HG03280 (cell line): ENCODE results near the gene CTCFL.

Source experiments
- ATAC-seq: cut with Tn5 transposase; IDR thresholded peaks from one replicate; pipeline ENCODE4 v1.9.1; 2021; ENCODE audit warnings: mild to moderate bottlenecking, moderate library complexity; ENCODE audit not compliant: unreplicated experiment

Gene CTCFL, protein sequence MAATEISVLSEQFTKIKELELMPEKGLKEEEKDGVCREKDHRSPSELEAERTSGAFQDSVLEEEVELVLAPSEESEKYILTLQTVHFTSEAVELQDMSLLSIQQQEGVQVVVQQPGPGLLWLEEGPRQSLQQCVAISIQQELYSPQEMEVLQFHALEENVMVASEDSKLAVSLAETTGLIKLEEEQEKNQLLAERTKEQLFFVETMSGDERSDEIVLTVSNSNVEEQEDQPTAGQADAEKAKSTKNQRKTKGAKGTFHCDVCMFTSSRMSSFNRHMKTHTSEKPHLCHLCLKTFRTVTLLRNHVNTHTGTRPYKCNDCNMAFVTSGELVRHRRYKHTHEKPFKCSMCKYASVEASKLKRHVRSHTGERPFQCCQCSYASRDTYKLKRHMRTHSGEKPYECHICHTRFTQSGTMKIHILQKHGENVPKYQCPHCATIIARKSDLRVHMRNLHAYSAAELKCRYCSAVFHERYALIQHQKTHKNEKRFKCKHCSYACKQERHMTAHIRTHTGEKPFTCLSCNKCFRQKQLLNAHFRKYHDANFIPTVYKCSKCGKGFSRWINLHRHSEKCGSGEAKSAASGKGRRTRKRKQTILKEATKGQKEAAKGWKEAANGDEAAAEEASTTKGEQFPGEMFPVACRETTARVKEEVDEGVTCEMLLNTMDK

DNA sequence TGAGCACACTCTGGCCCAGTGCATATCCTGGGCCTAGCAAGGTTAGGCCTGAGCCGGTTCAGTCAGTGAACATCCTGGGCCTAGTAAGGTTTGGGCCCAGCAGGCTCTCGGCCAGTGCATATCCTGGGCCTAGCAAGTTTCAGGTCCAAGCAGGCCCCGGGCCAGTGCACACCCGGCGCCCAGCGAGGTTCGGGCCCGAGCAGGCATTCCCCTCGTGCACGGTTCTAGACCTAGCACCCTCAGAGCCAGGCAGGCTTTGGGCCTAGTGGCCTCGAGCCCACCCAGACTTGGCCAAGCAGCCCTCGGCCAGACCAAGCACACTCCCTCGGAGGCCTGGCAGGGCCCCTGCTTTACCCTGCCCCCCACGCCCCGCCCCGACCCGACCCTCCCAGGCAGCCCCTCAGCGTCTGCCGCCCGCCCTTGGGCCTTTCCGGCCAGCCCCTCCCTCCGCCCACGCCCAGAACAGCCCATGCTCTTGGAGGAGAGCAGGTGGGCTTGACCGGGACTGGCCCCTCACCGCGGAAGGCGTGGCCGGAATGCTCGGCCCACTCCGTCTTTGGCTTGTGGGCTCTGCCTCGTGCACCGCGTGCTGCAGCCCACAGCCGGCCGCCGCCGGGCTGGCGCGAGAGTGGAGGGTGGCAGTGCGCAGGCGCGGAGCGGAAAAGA, at the start of gene CTCFL:
Gene CTCFL (minus strand): TSS at position 630 of the 666 bp plus-strand sequence. CDS start 935 bp downstream, outside the sequence.
- no peak for ATAC-seq

DNA sequence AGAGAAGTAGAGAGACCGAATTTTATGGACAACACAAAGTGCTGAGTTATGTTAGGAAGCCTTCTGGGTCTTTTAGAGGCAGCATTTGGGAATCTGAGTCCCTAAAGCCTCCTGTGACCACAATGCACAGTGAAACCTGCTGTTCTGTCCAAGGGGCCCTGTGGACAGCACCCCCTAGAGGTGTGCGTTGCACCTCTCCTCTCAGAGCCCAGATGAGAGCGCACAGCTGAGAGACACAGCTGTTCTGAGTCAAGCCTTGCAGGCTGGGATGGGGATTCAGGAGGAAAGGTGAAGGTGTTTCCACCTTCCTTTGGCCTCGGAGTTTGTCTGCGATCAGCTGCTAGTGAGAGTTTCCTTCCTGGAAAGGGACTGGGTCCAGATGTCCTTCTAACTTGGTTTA, 49.0 kb upstream of the CTCFL start:
- ATAC-seq, result no peak

DNA sequence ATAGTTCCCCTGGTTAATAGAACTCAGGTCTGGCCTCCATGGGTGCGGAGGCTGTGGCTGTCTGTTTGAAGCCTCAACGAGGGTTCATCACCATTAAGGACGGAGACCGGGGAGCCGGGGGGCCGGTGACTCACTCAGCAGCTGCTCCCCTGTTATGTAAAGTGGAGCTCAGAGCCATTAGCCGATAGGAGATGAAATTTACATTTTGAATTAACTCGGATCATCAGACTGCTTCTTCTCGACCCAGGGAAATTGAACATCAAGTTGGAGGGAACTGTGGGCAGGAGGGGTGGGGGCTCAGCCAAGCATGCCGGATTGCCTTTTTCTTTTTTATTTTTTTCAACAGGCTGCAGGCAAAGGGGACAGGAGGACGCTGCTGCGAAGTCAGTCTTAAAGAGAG, 48.3 kb upstream of the CTCFL start:
- no peak for ATAC-seq

DNA sequence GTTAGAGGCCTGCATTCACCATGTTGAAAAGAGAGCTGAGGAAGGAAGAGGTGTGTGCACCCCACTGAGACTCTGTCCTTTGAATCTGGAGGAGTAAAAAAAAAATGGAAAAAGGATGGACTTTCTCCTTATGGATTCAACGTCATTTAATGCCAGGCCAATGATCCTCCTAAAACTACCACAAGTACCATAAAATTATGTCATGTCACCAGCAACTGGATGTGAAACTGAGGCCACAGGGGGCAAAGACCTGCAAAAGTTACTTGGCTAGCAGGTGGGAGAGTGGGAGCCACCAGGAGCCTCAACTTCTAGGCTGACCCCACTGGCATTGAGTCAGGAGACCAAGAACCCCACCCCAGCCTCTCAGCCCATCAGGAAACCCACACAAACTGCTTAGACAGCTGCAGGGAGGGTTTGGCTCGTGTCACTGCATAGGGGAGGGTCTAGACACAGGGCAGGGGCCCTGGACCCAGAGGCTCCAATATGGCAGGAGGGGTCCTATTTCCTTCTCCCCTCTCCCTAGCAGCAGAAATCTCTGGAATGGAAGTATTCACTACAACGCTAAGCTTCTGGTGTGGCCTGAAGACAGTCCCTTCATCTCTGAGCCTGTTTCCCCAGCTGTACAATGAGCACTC, 47.0 kb upstream of the CTCFL start:
- no peak for ATAC-seq

DNA sequence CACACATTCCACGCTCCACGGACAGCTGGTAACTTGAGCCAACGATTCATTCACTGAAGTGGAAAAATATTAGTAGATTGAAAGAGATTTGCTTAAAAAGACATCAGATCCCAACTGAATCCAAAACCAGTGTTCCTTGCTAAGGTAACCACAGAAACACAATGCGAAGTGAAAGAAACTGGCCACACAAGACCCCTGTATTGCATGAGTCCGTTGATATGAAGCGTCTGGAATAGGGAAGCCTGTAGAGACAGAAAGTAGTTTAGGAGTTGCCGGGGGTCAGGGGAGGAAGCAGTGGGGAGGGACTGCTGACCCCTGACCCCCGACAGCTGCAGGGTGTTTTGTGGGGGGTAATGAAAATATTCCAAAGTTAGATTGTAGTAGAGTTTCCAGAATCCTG, 46.0 kb upstream of the CTCFL start:
- no peak for ATAC-seq

DNA sequence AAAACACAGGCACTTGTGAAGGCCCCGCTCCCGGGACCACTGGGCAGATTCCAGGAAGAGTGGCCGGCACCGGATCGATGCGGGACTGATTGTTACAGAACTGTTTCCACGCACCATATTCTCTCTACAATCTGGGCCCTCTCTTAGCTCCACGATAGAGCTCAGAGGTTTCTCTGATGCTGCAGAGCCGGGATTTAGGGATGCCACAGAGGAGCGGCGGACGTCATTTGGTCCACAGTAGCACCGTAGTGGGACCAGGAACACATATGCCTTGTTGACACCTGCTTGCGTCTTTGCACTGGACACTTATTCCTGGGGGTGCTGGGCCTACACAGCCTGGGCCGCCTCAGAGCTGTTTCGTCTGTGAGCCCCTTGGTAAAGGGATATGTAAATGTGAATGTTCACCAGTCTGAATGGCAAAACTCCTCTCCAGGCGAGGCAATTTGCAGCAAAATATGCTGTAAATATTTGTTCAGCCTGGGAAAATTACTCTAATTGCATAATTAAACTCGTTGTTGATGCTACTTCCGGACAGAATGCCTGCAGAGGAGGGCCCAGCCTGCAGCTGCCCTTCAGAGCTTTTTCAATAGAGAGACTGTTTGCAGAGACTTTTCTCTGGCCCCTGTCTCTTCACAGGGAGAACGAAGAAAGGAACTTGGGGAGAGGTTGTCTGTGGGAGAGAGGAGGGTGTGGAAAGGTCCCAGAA, 45.4 kb upstream of the CTCFL start:
- no peak for ATAC-seq

DNA sequence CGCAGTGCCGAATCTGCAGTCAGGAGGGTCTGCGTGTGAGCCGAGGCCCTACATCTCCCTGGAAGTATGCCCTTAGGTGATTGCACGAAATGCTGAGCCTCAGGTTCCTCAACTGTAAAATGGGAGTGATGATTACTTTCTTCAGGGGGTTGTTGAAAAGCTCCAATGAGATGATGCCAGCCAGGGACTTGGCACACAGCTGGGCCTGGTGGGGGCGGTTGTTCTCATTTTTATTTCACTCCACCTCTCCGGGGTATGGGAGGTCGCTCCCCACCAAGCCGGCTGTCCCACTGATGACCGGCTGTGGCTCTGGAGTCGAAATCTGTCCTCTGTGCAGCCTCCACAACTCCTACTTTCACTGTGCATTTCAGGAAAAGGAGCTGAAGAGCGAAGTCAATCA, 44.0 kb upstream of the CTCFL start:
- ATAC-seq, result no peak

DNA sequence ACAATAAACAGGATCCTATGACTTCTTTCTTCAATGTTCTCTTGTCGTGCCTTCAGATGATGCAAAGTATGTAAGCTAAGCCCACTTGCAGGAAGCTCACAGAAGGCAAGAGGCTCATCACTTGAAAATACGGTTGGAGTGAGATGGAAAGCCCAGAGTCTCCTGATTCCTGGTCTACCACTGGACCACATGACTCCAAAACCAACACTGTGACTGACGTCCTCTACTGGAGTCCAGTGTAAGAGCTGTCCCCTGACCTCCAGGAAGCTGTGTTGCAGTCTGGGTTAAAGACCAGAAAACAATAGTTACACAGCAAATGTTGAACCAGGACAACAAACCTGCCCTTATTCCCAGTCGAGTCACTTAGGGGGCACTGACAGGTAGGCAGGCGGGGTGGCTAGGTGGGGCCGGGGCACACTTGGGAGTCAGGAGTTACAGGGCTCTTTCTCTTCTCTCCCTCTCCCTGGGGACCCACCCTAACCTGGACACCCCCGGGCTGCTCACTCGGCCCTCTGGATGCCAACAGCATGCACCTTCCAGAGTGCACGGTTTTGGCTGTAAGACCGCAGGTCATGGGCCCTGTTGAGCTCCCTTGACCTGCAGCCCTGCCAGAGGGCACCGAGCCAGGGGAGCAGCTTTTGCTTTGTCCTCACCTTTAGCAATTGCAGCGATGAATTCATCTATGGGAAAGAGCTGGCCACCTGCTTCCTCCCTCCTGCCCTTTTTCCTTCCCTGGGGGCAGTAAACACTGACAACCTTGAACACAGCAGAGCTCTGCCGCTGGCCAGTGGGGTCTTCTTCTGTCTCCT, 43.4 kb upstream of the CTCFL start:
- no peak for ATAC-seq

DNA sequence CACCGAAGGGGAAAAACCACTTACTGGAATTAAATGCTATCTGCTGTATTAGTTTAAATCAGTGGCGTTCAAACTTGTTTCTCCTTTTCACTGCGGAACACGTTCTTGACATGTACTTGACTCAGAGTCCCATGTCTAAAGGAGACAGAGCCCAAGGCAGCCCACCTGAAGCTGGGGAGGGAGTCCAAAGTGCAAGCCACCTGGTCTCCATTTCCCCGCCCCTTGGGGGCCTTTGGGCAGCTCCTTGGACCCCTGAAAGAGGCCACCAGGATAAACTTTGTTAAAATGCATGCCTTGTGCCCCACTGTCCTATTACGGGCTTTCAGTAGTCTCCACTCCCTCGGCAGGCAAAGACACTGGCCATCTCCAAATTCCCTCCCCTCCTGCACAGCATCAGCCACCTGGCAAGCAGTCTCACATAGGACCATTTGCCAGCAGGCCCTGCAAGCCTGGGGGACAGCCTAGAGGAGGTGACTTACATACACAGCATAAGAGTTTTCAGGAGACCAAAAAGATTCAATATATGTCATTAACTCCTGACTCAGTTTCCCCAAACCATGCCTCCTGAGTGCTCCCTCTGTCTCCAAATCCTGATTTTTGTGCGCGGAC, 42.6 kb upstream of the CTCFL start:
- no peak for ATAC-seq

DNA sequence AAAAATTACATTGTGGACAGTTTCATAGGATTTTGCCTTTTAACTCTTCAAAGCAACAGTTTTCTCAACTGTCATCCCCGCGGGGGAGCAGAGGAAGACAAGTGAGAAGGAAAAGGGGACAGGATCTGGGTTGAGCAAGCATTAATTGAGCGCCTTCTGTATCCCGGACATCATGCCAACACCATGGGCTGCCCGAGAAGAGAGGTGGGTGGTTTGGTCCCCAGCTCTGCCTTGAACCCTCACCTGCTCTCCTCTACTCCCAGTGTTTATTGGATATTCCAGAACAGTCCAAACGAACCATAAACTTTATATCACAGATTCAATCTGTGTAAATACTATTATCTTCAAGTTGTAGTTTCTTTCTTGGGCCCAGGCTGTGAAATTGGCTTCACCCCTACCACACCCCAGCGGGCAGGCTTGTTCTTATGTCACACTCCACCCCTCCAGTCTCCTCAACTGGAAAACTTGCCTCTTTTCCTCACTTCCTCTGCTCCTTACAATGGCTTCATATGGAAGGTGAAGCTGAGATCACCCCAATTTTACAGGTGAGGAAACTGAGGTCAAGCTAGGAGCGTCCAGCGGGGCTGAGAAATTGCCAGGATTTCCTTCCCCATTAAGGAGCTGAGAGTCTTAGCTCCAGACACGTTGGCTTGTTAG, 42.0 kb upstream of the CTCFL start:
- no peak for ATAC-seq

DNA sequence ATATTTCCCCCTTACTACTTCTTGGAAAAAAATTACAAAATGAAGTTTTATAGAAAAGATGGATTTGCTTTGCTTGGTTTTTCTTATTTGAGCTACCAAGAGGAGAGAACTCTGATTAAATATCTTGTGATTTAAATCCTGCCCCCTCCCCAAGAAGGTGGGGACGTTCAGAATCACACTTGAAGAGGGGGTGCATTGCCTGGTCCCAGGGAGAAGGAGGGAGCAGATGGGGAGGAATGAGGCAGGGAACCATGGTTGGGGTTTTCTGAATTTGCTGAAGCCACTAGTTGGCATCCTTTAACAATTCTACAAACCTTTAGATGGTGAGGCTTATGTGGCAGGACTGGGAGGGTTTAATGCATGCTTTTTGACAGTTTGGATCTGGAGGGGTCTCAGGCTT, 41.5 kb upstream of the CTCFL start:
- no peak for ATAC-seq

DNA sequence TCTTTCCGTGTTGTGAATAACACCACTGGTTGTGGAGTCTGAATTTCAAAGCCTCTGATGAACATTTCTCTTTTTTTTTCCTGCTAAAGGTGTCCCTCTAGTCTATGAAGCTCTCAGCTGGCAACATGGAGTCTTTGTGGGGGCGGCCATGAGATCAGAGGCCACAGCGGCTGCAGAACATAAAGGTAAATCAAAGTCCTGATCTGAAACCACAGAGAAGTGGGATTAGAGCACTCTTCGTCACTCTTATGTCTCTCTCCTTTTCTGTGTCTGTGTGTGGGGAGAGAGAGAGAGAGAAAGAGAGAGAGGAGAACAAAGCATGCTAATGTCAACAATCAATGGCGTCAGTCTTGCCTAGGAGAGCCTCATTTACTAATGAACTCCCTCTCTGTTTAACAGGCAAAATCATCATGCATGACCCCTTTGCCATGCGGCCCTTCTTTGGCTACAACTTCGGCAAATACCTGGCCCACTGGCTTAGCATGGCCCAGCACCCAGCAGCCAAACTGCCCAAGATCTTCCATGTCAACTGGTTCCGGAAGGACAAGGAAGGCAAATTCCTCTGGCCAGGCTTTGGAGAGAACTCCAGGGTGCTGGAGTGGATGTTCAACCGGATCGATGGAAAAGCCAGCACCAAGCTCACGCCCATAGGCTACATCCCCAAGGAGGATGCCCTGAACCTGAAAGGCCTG, 40.2 kb upstream of the CTCFL start:
- no peak for ATAC-seq

DNA sequence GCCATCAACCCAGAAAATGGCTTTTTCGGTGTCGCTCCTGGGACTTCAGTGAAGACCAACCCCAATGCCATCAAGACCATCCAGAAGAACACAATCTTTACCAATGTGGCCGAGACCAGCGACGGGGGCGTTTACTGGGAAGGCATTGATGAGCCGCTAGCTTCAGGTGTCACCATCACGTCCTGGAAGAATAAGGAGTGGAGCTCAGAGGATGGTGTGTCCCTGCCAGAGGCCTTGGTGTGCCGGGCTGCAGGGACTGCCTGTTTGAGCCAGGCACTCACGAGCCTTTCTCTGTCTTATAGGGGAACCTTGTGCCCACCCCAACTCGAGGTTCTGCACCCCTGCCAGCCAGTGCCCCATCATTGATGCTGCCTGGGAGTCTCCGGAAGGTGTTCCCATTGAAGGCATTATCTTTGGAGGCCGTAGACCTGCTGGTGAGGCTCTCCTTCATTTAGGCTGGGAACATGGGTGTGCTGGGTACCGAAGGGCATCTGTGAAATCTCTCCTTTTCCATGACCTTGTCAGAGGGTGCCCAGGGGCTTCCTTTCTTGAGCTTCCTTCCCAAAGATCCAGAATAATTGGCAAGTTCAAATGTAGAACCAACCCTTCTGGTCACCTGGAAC, 39.4 kb upstream of the CTCFL start:
- no peak for ATAC-seq

DNA sequence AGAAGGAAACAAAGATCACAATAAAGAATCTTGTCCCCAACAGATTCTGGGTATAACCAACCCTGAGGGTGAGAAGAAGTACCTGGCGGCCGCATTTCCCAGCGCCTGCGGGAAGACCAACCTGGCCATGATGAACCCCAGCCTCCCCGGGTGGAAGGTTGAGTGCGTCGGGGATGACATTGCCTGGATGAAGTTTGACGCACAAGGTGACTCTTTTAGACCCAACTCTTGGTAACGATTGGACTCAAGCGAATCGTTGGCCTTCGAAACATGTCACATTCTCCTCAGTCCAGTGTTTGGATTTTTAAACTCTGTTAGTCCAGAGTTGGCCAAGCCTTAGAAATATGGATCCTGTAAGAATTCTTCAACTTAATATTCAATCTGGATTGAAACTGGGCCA, 38.6 kb upstream of the CTCFL start:
- no peak for ATAC-seq

DNA sequence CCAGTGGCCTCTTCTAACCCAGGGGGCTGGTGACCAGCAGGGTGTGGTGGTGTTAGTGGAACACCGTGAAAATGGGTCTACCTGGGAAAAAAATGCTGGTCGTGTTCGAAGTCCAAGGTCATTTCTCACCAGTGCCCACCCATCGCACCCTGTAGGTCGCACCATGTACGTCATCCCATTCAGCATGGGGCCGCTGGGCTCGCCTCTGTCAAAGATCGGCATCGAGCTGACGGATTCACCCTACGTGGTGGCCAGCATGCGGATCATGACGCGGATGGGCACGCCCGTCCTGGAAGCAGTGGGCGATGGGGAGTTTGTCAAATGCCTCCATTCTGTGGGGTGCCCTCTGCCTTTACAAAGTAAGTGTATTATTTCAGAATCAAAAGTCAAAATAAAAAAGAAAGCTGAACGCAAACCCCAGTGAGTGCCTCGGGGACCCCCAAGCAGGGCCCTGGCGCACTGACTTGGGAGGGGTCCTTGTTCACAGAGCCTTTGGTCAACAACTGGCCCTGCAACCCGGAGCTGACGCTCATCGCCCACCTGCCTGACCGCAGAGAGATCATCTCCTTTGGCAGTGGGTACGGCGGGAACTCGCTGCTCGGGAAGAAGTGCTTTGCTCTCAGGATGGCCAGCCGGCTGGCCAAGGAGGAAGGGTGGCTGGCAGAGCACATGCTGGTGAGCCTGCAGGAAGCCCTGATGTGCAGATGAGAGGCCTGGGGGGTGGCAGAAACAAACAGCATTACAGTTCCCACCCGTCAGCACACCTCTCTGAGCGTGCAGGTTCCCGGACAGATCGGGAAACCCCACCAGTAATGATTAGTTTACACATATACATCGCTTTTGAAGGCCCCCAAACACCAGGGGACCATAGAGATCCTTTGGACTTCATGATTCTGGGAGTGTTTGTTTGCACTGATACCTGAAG, 37.9 kb upstream of the CTCFL start:
- no peak for ATAC-seq

DNA sequence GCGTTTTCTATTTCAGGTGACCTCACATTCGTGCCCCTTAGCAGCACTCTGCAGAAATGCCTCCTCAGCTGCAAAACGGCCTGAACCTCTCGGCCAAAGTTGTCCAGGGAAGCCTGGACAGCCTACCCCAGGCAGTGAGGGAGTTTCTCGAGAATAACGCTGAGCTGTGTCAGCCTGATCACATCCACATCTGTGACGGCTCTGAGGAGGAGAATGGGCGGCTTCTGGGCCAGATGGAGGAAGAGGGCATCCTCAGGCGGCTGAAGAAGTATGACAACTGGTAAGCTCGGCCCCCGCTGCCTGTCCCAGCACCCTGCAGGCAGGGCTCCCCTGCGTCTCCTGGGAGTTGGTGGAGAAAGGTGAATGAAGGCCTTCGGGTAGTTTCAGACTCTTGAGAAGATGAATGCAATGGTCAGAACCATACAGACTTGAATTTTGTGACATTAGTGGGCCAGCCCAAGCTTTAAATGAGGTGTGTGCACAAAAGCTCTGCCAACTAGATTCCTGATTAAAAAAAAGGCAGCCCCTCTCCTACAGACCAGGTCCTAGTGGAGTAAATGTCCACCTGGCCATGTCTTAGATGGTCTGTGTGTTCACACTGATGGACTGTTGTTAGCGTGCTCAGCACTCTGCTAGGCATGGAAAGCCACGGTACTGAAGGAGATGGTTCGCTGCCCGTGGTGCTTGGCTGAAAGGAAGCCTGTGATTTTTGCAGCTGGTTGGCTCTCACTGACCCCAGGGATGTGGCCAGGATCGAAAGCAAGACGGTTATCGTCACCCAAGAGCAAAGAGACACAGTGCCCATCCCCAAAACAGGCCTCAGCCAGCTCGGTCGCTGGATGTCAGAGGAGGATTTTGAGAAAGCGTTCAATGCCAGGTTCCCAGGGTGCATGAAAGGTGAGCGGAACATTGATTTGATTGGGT, 36.7 kb upstream of the CTCFL start:
- ATAC-seq, result no peak
